WTC11 (cell line): ENCODE results near the gene VANGL2.

Experiments
- CBFB ChIP-seq: sonication (generic); formaldehyde crosslinking; IDR thresholded peaks from 2 replicates; pipeline ENCODE4 v1.8.1; 2022; ENCODE audit warnings: mild to moderate bottlenecking, low read depth, missing genetic modification reagents
- E2F4 ChIP-seq: sonication (generic); formaldehyde crosslinking; IDR thresholded peaks from 2 replicates; pipeline ENCODE4 v1.8.1; 2022; ENCODE audit warnings: low read depth, mild to moderate bottlenecking, moderate library complexity, missing genetic modification reagents, borderline replicate concordance
- EMX1 ChIP-seq: fragments of 250-450 bp; sonication (Bioruptor Pico); IDR thresholded peaks from 2 replicates; pipeline ENCODE4 v1.8.0; 2021; ENCODE audit warnings: mild to moderate bottlenecking
- NR1H2 ChIP-seq: sonication (generic); formaldehyde crosslinking; IDR thresholded peaks from 2 replicates; pipeline ENCODE4 v1.9.0; 2021; ENCODE audit warnings: mild to moderate bottlenecking, moderate library complexity, missing genetic modification reagents
- TCF7 ChIP-seq: sonication (generic); formaldehyde crosslinking; IDR thresholded peaks from 2 replicates; pipeline ENCODE4 v1.8.0; 2022; ENCODE audit warnings: mild to moderate bottlenecking, low read depth, missing genetic modification reagents, moderate library complexity
- TF ChIP-seq, protein P1 (sequence below): sonication (generic); formaldehyde crosslinking; IDR thresholded peaks from 2 replicates; pipeline ENCODE4 v1.8.1; 2022; ENCODE audit warnings: mild to moderate bottlenecking, moderate library complexity, missing genetic modification reagents
- TF ChIP-seq, protein P2 (sequence below): fragments of 200-600 bp; IDR thresholded peaks from 2 replicates; pipeline ENCODE4 v1.8.0; 2022; ENCODE audit warnings: antibody characterized with exemption

DNA sequence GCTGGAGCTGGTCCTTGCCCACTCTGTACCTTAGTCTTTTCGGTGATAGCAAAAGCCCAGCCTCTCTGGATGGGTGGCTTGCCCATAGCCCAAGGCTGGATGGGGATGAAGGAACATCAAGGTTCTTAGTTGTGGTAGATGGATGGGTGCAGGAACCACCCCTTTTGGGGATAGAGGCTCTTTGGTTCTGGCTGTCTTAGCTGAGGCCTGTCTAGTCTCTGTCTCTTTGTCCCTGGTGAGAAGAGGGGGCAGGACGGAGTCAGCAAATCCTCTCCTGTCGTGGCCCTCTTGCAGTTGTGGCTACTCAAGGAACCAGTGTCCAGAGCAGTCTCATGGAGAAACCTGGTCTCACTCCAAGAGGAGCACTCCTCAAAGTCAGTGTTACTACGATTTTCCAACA, 8.5 kb downstream of the VANGL2 start:
- TF ChIP-seq, protein P1, sequence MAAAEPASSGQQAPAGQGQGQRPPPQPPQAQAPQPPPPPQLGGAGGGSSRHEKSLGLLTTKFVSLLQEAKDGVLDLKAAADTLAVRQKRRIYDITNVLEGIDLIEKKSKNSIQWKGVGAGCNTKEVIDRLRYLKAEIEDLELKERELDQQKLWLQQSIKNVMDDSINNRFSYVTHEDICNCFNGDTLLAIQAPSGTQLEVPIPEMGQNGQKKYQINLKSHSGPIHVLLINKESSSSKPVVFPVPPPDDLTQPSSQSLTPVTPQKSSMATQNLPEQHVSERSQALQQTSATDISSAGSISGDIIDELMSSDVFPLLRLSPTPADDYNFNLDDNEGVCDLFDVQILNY (CRISPR knock-in tag): no peak
- TF ChIP-seq TCF7: no peak
- TF ChIP-seq, protein P2, sequence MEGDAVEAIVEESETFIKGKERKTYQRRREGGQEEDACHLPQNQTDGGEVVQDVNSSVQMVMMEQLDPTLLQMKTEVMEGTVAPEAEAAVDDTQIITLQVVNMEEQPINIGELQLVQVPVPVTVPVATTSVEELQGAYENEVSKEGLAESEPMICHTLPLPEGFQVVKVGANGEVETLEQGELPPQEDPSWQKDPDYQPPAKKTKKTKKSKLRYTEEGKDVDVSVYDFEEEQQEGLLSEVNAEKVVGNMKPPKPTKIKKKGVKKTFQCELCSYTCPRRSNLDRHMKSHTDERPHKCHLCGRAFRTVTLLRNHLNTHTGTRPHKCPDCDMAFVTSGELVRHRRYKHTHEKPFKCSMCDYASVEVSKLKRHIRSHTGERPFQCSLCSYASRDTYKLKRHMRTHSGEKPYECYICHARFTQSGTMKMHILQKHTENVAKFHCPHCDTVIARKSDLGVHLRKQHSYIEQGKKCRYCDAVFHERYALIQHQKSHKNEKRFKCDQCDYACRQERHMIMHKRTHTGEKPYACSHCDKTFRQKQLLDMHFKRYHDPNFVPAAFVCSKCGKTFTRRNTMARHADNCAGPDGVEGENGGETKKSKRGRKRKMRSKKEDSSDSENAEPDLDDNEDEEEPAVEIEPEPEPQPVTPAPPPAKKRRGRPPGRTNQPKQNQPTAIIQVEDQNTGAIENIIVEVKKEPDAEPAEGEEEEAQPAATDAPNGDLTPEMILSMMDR: no peak
- no peak for TF ChIP-seq CBFB (CRISPR knock-in tag)
- TF ChIP-seq E2F4: no peak
- TF ChIP-seq EMX1: no peak
- TF ChIP-seq NR1H2 (CRISPR knock-in tag): no peak
